Measurements from ENCODE around the gene AIRE.
"Not testable (repeated sequence)": the region's sequence is repeated elsewhere in the genome, so short reads cannot be mapped to it uniquely, and the experiment has no call there.

Gene AIRE

DNA sequence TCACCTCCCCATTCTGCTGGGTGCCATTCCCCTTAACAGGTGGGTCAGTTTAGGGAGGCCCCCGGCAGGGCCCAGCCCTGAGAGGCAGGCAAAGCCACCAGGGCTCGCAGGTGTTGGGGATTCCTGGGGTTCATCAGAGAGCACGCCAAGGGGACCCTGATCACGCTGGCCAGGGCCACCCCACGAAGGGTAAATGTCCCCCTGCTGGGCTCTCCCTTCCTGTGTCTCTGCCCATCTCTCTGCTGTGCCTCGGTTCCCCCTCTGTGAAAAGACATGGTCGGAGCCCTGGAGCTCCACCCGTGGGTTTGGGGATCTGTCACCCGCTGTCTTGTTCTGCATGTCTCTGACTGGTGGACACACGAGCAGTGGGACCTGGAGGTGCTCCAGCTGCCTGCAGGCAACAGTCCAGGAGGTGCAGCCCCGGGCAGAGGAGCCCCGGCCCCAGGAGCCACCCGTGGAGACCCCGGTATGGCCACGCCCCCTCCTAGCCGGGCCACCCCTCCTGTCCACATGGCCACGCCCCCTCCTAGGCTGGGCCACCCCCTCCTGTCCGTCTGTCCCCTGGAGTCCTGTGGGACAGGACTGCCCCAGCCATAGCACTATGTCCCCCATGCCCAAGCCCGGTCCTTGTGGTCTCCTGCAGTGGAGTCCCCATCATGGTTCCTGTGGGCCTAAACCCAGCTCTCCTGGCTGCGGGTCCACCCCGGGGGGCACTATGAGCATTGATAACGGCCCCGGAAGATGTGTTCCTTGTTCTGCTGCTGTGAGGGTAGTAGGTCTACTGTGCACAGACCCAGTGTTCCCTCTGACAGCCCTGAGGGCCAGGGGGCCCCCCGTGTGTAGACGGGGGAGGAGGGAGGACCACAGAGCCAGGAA lies 6.5 kb downstream of the AIRE start:
- no peak for DNase-seq

DNA sequence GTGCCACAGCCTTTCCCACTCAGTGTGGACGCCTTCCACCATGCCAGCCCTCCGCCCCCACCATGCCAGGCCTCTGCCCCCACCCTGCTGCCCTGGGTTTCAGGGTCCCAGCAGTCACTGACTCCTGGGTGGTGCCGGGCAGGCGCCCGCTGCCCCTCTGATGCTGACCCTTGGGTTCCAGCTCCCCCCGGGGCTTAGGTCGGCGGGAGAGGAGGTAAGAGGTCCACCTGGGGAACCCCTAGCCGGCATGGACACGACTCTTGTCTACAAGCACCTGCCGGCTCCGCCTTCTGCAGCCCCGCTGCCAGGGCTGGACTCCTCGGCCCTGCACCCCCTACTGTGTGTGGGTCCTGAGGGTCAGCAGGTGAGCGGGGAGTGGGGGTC lies 7.1 kb downstream of the AIRE start:
- DNase-seq: no peak

DNA sequence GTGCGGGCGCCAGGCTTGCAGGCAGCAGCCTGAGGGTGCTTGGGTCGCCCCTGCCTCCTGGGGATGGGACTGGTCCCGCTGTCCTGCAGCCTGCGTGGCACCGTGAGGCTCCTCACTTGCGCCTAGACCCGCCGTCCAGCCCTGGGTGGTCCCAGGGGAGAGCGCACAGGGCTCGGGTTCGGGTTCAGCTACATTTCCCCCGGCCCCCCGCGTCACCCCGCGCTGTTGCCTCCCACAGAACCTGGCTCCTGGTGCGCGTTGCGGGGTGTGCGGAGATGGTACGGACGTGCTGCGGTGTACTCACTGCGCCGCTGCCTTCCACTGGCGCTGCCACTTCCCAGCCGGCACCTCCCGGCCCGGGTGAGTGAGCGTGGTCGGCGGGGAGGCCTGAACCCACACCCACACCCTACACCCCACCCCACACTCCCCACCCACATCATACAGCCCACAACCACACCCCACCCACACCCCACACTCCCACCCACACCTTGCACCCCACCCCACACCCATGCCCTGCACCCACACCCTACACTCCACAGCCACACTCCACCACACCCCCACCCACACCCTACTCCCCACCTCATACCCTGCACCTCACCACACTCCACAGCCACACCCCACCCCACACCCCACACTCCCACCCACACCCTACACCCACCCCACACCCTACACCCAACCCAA lies 8.0 kb downstream of the AIRE start:
- DNase-seq: peak; percentile 48

DNA sequence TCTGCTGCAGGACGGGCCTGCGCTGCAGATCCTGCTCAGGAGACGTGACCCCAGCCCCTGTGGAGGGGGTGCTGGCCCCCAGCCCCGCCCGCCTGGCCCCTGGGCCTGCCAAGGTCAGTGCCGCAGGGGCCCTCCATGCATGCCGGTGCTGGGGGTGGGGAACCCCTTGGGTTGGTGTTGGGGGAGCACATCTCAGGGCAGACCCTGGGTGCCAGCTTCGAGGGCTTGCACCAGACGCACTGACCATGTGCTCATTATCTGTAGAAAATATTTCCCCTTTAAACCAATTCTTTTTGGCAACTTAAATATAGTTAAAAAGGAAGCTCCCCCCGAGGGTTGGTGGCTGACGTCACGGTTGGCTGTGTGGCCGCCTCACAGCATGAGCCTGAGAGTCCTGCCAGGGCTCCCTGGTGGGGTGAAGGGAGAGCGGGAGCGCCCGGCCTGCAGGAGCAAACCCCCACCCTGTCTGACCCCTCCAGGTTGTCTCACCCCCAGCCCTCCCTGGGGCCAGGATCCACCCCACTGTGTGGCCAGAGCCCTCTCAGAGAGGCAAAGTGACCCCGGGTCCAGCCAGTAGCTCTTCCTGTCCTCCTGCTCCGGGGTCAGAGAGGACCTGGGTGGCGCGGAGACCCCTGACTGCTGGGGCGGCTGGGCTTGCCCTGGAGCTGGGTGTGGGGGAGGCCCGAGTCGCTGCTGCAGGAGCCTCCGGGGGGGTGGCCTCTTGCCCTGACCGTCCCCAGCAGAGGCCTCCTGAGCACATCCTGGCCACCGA lies 8.9 kb downstream of the AIRE start:
- DNase-seq: peak; percentile 31

DNA sequence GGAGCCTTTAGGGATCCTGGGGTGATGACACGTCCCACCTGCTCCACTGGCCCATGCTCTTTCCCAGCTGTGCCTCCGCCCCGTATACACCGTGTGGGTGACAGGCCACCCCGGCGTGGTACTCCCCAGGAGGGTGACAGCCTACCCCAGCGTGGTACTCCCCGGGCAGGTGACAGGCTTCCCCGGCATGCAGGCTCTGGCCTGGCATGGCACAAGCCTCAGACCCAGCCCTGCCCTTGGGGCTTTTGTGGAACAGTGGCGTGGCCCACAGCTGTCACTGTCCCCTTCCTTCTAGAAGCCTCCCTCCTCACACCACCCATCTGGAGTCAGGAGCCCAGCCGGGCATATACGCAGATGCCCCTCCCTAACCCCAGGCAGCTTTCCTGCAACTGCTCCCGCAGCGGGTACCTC lies 9.5 kb downstream of the AIRE start:
- no peak for DNase-seq

DNA sequence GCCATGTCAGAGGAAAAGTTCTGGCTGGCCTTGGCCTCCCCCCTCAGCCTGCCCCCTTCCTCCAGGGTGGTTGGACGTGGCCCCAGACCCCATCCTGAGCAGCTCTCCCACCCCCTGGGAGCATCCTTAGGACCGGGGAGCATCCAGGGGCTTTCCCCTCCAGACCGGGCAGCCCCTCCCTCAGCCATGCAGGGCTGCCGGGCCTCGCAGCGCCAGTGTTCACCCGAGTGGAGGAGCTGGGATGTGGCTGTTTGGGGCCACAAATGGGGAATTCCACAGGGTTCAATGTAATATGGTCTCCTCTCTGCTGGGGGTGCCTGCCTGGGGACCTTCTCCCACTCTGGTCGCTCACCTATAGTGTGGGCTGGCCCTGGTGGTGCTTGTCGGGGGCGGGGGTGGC lies 10.0 kb downstream of the AIRE start:
- no peak for DNase-seq

DNA sequence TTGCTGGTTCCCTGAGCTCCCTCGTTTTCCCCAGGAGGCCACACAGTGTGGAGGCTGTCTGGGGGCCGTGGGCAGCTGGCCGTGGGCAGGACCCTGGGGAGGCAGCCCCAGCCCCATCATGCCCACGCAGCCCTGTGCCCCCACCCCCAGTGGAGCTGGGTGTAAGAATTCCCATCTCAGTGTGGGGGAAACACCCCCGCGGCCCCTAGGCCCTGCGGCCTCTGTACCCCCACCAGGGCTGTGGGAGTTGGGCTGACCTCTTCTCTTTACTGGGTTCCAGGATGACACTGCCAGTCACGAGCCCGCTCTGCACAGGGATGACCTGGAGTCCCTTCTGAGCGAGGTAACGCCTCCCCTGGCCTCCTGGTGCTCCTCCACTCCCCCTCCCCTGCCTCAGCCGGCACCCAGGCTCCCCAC lies 10.4 kb downstream of the AIRE start:
- DNase-seq: no peak

DNA sequence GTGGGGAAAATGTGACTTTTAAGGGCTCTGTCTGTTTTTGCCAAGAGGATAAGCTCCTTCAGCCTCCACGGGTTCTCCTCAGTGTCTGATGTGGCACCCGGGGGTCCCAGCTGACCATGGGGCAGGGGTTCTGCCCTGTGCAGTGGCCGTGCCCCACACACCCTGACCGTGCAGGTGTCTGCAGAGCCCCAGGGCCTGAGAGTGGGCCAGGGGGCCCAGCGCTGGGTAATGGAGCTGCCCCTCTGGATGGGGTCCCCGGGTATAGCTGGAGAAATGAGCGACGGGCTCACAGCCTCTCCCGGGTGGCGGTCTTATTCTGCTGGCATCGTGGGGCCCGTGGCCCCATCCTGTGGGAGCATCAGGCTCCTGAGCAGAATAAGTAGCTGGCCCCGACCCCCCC lies 11.2 kb downstream of the AIRE start:
- no peak for DNase-seq

DNA sequence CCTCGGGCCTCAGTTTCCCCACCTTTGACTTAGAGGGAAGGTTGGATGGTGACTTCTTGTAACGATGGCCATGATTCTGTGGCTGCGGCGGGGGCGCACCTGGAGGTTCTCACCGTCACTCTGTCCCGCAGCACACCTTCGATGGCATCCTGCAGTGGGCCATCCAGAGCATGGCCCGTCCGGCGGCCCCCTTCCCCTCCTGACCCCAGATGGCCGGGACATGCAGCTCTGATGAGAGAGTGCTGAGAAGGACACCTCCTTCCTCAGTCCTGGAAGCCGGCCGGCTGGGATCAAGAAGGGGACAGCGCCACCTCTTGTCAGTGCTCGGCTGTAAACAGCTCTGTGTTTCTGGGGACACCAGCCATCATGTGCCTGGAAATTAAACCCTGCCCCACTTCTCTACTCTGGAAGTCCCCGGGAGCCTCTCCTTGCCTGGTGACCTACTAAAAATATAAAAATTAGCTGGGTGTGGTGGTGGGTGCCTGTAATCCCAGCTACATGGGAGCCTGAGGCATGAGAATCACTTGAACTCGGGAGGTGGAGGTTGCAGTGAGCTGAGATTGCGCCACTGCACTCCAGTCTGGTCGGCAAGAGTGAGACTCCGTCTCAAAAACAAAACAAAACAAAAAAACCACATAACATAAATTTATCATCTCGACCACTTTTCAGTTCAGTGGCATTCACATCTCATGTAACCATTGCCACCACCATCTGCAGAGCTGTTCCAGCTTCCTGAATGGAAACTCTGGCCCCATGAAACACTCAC lies 12.0 kb downstream of the AIRE start:
- peak; percentile 81 for DNase-seq

DNA sequence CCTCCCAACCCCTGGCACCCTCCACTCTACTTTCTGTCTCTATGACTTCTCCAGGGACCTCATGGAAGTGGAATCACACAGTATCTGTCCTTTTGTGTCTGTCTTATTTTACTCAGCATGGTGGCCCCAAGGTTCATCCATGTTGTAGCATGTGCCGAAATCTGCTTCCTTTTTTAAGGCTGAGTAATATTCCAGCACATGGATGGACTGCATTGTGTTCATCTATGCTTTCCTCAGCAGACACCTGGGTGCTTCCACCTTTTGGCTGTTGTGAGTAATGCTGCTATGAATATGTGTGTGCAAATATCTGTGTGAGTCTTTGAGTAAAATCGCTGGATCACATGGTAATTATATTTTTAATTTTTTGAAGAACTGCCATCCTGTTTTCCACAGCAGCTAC lies 12.6 kb downstream of the AIRE start:
- no peak for DNase-seq

DNA sequence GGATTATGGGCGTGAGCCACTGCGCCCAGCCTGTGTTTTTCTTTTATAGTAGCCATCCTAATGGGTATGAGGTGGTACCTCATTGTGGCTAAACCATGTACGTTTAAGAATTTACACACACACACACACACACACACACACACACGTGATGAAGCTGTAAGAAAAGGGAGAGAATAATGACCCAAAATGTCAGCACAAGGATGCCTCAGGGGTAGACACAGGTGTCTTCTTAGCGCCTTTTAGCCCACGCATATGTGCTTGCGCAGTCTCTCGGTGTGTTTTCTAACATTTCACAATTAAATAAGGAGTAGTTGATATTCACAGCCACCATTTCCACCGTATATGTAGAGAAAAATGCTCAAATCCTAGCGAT lies 13.4 kb downstream of the AIRE start:
- DNase-seq: no peak

DNA sequence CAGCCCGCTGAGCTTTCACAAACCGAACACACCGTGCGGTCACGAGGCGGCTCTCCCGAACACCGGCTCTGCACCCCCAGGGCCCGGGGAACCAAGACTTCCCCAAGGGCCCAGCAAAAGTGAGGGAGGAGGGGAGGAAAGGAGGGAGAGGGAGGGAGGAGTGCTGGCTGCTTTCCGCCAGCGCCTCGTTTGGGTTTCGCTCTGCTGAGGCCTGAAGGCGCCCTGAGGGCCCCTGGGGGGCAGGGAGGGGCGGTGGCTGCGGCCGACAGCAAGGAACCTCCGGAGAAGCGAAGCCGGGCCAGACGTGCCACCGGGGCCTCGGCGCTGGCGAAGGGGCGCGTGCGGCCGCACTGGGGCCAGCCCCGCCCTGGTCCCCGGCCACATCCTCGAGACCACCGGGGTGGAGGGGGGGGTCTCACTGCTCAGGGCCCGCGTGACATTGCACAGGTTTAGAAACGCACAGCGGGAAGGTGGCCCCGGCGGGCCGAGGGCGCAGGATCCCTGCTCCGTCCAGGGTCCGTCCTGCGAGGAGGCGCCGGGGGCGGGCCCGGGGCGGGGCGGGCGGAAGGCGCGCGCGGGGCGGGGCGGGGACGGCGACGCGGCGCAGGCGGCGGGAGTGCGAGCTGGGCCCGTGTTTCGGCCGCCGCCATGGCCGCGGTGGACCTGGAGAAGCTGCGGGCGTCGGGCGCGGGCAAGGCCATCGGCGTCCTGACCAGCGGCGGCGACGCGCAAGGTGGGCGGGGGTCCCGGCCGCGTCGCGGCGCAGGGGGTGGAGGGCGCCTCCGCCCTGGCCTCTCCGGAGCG lies 14.0 kb downstream of the AIRE start, which contains the start of gene PFKL:
Gene PFKL (plus strand): TSS at position 596 of the 804 bp plus-strand sequence. CDS start 53 bp downstream, at position 649.
- DNase-seq: peak; percentile 67

DNA sequence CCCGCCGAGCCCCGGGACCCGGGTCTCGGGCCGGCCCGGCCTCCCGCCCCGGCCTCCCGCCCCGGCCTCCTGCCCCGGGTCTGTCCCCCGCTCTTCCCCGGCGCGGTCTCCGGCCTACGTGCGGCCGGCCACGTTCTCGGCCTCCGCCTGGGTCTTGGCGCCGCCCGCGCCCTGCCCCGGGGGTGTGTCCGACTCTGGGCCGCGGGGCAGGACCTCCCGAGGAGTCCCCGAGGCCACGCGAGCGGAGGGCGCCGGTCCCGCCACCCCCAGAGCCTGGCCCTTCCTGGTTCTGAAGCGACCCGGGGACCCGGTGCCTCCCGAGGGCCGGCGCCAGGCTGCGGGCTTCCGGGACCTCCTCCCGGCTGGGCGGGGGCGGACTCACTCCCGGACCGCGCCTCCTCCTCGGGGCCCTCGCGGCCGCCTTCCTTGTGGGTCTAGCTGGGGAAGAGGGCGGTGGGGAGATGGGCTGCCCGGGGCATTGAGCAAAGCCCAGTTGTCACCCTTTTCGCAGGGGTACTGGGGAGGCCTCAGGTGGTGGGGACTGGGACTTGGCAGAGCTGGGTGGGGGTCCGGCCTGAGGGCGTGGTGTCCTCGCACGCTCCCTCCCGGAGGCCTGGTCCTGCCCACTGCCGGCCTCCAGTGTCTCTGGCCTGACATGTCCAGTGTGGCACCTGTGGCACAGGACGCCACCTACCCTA lies 14.7 kb downstream of the AIRE start:
- peak; percentile 57 for DNase-seq

DNA sequence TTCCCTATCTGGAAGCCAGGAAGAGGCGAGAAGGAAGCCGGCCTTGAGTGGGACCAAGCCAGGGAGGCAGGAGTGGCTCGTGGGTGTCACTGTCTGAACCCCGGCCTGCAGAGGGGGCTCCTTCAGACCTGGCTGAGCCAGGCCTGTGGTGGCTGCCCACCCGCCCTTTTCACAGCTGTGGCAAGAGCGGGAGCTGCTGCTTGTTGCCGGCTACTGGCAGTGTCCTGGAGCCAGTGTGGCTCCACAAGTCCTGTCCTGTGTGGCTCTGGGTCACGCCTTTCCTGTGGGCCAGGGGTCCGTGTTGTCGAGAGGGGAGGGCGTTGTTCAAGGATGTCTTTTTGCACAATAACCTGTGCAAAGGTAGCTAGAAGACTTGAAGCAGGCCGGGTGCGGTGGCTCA lies 15.5 kb downstream of the AIRE start:
- no peak for DNase-seq

DNA sequence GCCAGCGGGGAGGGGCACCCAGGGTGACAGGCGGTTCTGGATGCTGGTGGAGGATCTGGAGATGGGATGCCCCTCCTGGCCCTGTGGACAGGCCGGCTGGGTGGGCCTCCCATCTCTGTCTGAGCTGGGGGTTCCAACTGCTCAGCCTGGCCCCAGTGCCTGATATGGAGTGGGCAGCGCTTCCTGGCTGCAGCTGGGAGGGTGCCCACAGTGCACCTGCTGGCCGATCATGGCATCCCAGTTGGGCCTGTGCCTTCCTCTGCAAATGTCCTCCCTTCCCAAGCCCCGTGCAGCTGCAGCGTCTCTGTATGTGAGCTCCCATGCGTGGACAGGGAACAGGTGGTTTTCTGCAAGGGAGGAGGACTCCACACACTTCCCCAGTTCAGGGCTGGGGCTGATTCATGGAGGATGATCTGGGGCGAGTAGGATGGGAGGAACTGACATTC lies 16.3 kb downstream of the AIRE start:
- no peak for DNase-seq

DNA sequence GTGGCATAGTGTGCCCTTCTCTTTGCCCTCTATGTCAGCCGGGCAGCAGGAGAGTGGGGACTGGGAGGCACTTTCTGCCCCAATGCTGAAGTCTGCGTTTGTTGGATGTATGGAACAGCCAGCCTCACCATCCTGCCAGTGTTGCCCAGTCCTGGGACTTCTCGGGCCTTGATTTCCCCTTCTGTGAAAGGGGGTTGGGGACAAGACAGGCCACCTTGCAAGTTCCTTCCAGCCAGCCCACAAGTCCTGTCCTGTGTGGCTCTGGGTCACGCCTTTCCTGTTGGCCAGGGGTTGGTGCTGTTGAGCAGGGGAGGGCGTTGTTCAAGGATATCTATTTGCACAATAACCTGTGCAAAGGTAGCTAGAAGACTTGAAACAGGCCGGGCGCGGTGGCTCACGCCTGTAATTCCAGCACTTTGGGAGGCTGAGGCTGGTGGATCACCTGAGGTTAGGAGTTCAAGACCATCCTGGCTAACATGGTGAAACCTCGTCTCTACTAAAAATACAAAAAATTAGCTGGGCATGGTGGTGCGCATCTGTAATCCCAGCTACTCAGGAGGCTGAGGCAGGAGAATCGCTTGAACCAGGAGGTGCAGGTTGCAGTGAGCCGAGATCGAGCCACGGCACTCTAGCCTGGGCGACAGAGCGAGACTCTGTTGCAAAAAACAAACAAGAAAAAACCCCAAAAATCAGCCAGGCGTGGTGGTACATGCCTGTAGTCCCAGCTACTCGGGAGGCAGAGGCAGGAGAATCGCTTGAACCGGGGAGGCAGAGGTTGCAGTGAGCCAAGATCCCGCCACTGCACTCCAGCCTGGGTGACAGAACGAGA lies 17.1 kb downstream of the AIRE start:
- not testable (repeated sequence) for DNase-seq

DNA sequence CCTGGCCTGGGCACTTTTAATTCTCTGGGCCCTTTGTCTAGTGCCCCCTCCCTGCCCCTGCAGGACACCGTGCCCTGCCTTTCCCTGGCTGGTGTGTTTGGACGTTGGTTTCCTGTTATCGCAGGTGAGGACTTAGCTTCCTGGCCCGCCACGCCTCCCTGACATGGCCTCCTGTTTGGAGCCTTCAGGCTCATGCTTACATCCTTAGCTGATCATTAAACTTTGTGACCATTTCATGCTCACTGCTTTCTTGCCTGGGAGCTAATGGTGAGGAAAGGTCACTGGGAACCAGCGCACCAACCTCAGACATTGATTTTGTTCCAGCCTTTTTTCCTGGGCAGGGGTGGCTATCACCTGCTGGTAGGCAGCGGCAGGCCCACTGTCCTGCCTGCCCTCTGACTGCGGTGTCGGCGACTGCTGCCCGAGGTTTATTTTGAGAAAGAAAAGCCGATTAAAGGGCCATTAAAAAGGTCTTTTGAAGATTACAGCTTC lies 17.9 kb downstream of the AIRE start:
- no peak for DNase-seq

DNA sequence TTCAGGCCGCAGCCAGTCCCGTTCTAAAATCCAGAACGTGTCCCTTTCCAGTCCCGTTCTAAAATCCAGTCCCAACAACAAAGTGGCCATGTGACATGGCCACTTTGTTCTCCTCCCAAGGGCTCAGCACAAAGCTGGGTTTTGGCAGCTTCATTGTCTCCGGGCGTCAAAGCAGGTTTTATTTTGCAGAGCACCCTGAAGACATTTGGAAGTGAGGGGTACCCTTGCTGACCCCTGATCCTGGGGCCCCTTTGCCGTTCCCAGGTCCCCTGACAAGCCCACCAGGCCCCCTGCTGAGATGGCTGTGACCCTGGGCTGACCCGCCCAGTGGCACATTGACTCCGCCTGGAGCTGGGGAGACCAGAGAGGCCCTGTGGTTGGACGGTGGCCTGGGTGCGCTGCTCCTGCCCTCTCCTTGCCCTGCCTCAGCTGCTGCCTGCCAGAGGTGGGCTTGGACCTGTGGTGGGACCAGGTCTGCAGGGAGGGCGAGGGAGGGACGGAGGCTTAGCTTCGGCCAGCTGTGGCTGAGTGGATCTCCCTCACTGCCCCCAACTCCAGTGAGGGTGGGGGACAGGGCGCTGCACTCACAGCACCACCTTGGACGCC lies 18.4 kb downstream of the AIRE start:
- no peak for DNase-seq

DNA sequence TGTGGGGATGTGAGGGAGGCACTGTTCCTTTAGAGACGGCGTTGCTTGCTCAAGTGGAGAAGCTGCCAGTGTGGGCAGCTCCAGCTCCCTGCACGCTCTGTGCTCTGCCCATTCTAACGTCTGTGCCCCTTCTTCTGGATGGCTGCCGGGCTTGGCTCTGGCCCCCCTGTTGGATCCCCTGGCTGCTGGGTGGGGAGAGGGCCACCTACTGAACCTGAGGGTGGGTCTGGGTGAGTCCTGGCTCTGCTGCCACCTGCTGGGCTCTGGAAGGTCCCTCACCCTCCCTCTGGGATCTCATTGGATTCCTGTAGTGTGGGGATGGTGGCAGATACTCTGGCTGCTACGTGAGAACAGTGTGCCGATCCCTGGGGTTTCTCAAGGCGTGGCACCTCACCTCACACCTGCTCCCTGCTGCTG lies 19.2 kb downstream of the AIRE start:
- peak; percentile 51 for DNase-seq

DNA sequence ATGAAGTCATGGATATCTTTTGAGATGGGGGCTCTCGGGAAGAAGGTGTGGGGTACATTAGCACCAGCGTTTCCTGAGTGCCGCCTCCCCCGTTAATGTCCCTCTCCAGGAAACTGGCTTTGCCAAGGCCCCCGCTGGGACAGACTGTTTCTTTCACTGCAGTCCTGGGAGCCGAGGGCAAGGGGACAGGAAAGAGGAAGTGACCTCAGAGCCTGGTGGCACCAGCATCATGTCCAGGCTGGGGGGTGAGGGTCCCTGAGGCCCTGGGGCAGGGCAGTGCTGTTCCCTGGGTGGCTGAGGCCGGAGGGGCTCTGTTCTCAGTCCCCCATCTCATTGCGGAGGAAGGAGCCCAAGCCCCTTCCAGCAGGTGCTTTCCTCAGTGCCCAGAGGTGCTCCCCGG lies 20.0 kb downstream of the AIRE start:
- no peak for DNase-seq
